HCT116 (cell line): ENCODE measurements around the gene ETHE1. TPM values are rescaled to one million over a fixed set of nuclear protein-coding genes. Genes with fewer than 3 reads are reported as not detected.

Experiments
- ATAC-seq: fragments of 200-7000 bp; cut with Tn5 transposase; 2 replicates; pipeline ENCODE4 v1.9.1; 2020; ENCODE audit warnings: mild to moderate bottlenecking, moderate library complexity
- BruUV-seq: library from RNA; stranded (reverse); fragments of 400-500 nt; replicated peaks from 2 replicates; lab custom pipeline; 2021; lab: Mats Ljungman, UMichigan
- CTCF ChIA-PET: fragments of 300-600 bp; sonication (Branson Sonifier 250); formaldehyde crosslinking; loops from one replicate; lab custom pipeline; 2021; ENCODE audit warnings: antibody characterized with exemption; lab: Charles Lee
- POLR2A ChIA-PET: fragments of 300-600, 350-600 bp; sonication (Branson Sonifier 250); formaldehyde crosslinking; loops from one replicate; lab custom pipeline; 2021; ENCODE audit warnings: antibody characterized with exemption; lab: Charles Lee
- RAD21 ChIA-PET, 2 experiments: fragments of 300-600 bp; sonication (Branson Sonifier 250); formaldehyde crosslinking; loops; one replicate each; lab custom pipeline; 2023; ENCODE audit warnings: low total read pairs in 2 of 2; ENCODE audit not compliant: uncharacterized antibody in 2 of 2, unreplicated experiment in 2 of 2, low non-redundant PET in 1 of 2; lab: Charles Lee
- DNase-seq: peaks from one replicate; pipeline ENCODE4 v3.0.0-alpha.2; 2010; ENCODE audit warnings: low read depth, low spot score
- H2AFZ ChIP-seq: fragments of 200-600 bp; shearing (Covaris generic), sonication (generic); 2 replicates; pipeline ENCODE4 v1.6.1; 2017; ENCODE audit warnings: low read depth, mixed run types, mixed read lengths, antibody characterized with exemption, low read length; ENCODE audit not compliant: poor library complexity, severe bottlenecking
- H3K27ac ChIP-seq: 2 replicates; pipeline ENCODE4 v1.5.1; 2012; ENCODE audit warnings: low read depth, low read length
- H3K27me3 ChIP-seq: fragments of 200-600 bp; sonication (generic); 2 replicates; pipeline ENCODE4 v1.6.1; 2016; ENCODE audit warnings: mixed run types, low read length, mixed read lengths; ENCODE audit not compliant: insufficient read depth
- H3K36me3 ChIP-seq, 2 experiments: fragments of 200-500 bp in 1 of 2; fragments of 200-600 bp in 1 of 2; sonication (Bioruptor generic) in 1 of 2; sonication (generic) in 1 of 2; 2 replicates each; pipeline versions ENCODE4 v1.5.1 to v1.6.1; 2014 to 2016; ENCODE audit warnings: low read length in 2 of 2, inconsistent platforms in 1 of 2, mixed read lengths in 1 of 2, mixed run types in 1 of 2; ENCODE audit not compliant: insufficient read depth in 2 of 2, control insufficient read depth in 1 of 2
- H3K4me1 ChIP-seq, 2 experiments: fragments of 200-600 bp in 1 of 2; sonication (generic) in 1 of 2; 2 replicates each; pipeline versions ENCODE4 v1.5.1 to v1.6.1; 2012 to 2017; ENCODE audit warnings: low read length in 2 of 2, inconsistent platforms in 1 of 2, mild to moderate bottlenecking in 1 of 2, mixed read lengths in 1 of 2, mixed run types in 1 of 2, moderate library complexity in 1 of 2; ENCODE audit not compliant: insufficient read depth in 2 of 2, control insufficient read depth in 1 of 2
- H3K4me2 ChIP-seq: fragments of 200-600 bp; sonication (generic); 2 replicates; pipeline ENCODE4 v1.6.1; 2017; ENCODE audit warnings: mixed run types, low read length, mixed read lengths
- H3K4me3 ChIP-seq, 2 experiments: fragments of 200-600 bp in 1 of 2; sonication (generic) in 1 of 2; replicated peaks in 1 of 2; 2 replicates each; pipeline ENCODE4 v1.5.1; 2011 to 2016; ENCODE audit warnings: low read length in 2 of 2, control low read depth in 1 of 2, low read depth in 1 of 2, mild to moderate bottlenecking in 1 of 2, mixed read lengths in 1 of 2, mixed run types in 1 of 2
- H3K79me2 ChIP-seq: fragments of 200-600 bp; sonication (generic); 2 replicates; pipeline ENCODE4 v1.6.1; 2017; ENCODE audit warnings: mild to moderate bottlenecking, mixed run types, low read length, moderate library complexity, mixed read lengths; ENCODE audit not compliant: insufficient read depth
- H3K9ac ChIP-seq: fragments of 200-600 bp; sonication (generic); 2 replicates; pipeline ENCODE4 v1.6.1; 2016; ENCODE audit warnings: low read length, mixed read lengths
- H3K9me2 ChIP-seq: fragments of 200-600 bp; sonication (generic), shearing (Covaris generic); 2 replicates; pipeline ENCODE4 v1.6.1; 2017; ENCODE audit warnings: mixed run types, mild to moderate bottlenecking, moderate library complexity; ENCODE audit not compliant: insufficient read depth
- H3K9me3 ChIP-seq, 2 experiments: fragments of 200-500 bp in 1 of 2; fragments of 200-600 bp in 1 of 2; sonication (Bioruptor generic) in 1 of 2; sonication (generic) in 1 of 2; 2 replicates each; pipeline ENCODE4 v1.6.1; 2014 to 2017; ENCODE audit warnings: low read length in 2 of 2, mixed read lengths in 2 of 2, inconsistent platforms in 1 of 2, low read depth in 1 of 2, mild to moderate bottlenecking in 1 of 2, mixed run types in 1 of 2, moderate library complexity in 1 of 2; ENCODE audit not compliant: control insufficient read depth in 1 of 2, insufficient read depth in 1 of 2
- H4K20me1 ChIP-seq: fragments of 200-600 bp; sonication (generic), shearing (Covaris generic); 2 replicates; pipeline ENCODE4 v1.6.1; 2017; ENCODE audit warnings: mixed run types, mild to moderate bottlenecking, moderate library complexity; ENCODE audit not compliant: insufficient read depth
- CBX3 ChIP-seq: IDR thresholded peaks from 2 replicates; pipeline ENCODE4 v1.6.1; 2012; ENCODE audit warnings: low read depth
- EZH2phosphoT487 ChIP-seq: fragments of 200-600 bp; IDR thresholded peaks from 2 replicates; pipeline ENCODE4 v1.6.1; 2018; ENCODE audit warnings: antibody characterized with exemption, borderline replicate concordance
- POLR2AphosphoS5 ChIP-seq: IDR thresholded peaks from 2 replicates; pipeline ENCODE4 v1.6.1; 2011; ENCODE audit warnings: mild to moderate bottlenecking, low read depth, low read length, moderate library complexity
- RAD21 ChIP-seq: IDR thresholded peaks from 2 replicates; pipeline ENCODE4 v1.6.1; 2012; ENCODE audit warnings: low read depth, mild to moderate bottlenecking
- SIN3A ChIP-seq: IDR thresholded peaks from 2 replicates; pipeline ENCODE4 v1.6.1; 2012; ENCODE audit warnings: low read depth
- SP1 ChIP-seq: IDR thresholded peaks from 2 replicates; pipeline ENCODE4 v1.6.1; 2012; ENCODE audit warnings: low read depth
- SRF ChIP-seq: IDR thresholded peaks from 2 replicates; pipeline ENCODE4 v1.6.1; 2012; ENCODE audit warnings: low read depth
- ZFX ChIP-seq: fragments of 450-650 bp; IDR thresholded peaks from 2 replicates; pipeline ENCODE4 v1.6.1; 2017
- intact Hi-C: fragments of 100-400 bp; cut with micrococcal nuclease; formaldehyde crosslinking; loops from 2 replicates; pipeline ENCODE4 v1.10.0; 2022
- total RNA-seq: library from RNA; stranded (reverse); gene quantifications from one replicate; pipeline ENCODE4 v1.2.1, GENCODE V29; 2021; ENCODE audit not compliant: unreplicated experiment
- TF ChIP-seq, protein P1 (sequence below): IDR thresholded peaks from 2 replicates; pipeline ENCODE4 v1.6.1; 2011; ENCODE audit warnings: mild to moderate bottlenecking, low read length, moderate library complexity; ENCODE audit not compliant: insufficient replicate concordance; ENCODE audit errors: extremely low read depth
- TF ChIP-seq, protein P2 (sequence below): IDR thresholded peaks from 2 replicates; pipeline ENCODE4 v1.6.1; 2012; ENCODE audit warnings: low read depth
- TF ChIP-seq, protein P3 (sequence below), 3 experiments: fragments of 200-600 bp in 1 of 3; sonication (generic) in 1 of 3; IDR thresholded peaks in 2 of 3; conservative IDR thresholded peaks in 1 of 3; 2 replicates each; pipeline ENCODE4 v1.5.1; 2012 to 2017; ENCODE audit warnings: low read depth in 2 of 3, low read length in 2 of 3, antibody characterized with exemption in 1 of 3, borderline replicate concordance in 1 of 3, control low read depth in 1 of 3, mild to moderate bottlenecking in 1 of 3, mixed read lengths in 1 of 3, mixed run types in 1 of 3, moderate library complexity in 1 of 3; ENCODE audit not compliant: insufficient read depth in 1 of 3

The ETHE1 gene
- total RNA-seq, 1 experiment from 2014 or later, result 64.3 TPM

DNA sequence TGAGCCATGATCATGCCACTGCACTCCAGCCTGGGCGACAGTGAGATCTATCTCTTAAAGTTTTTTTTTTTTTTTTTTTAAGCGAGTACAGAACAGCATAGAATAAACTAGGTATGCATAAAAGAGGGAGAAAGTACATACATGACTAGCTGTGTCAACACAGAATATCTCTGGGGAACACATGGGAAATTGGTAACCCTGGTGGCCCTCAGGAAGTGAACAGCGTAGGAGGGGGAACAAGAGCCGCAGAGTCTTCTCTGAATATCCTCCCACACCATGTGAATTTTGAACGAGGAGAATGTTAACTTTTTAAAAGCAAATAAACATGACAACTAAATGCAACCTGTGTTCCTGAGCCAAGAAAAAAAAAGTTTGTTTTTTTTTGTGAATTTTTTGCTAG, 37.7 kb downstream of the ETHE1 start:
- DNase-seq, result no peak
- ATAC-seq, result no peak
- ChIA-PET CTCF (no interaction called here), POLR2A (no interaction called here), RAD21 (interaction anchor here in 1 of 2 experiments (0.7 kb wide), 1 partner anchor 1760 kb away, joined by 3 read pairs; no protein-coding TSS in a partner anchor)
- Histone ChIP-seq H3K4me1 (no peaks in the 10 kb centered on the region), H3K4me3 (no peak overlapping the region), H3K36me3 (no peaks in the 10 kb centered on the region; a peak in 1 of 4 replicates), H3K27me3 (no peaks in the 10 kb centered on the region), H3K79me2 (no peaks in the 10 kb centered on the region), H2AFZ (no peak overlapping the region), H4K20me1 (no peaks in the 10 kb centered on the region), H3K9me2 (no peaks in the 10 kb centered on the region), H3K27ac (no peak overlapping the region), H3K9me3 (no peaks in the 10 kb centered on the region), H3K9ac (no peak overlapping the region), H3K4me2 (no peak overlapping the region)
- intact Hi-C loops, result no loop called here
- BruUV-seq, result no TSS peak
- TF ChIP-seq, protein P1, sequence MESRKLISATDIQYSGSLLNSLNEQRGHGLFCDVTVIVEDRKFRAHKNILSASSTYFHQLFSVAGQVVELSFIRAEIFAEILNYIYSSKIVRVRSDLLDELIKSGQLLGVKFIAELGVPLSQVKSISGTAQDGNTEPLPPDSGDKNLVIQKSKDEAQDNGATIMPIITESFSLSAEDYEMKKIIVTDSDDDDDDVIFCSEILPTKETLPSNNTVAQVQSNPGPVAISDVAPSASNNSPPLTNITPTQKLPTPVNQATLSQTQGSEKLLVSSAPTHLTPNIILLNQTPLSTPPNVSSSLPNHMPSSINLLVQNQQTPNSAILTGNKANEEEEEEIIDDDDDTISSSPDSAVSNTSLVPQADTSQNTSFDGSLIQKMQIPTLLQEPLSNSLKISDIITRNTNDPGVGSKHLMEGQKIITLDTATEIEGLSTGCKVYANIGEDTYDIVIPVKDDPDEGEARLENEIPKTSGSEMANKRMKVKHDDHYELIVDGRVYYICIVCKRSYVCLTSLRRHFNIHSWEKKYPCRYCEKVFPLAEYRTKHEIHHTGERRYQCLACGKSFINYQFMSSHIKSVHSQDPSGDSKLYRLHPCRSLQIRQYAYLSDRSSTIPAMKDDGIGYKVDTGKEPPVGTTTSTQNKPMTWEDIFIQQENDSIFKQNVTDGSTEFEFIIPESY, result no peak
- TF ChIP-seq CBX3 (no peak), SRF (no peak), SP1 (no peak), ZFX (no peak), SIN3A (no peak), POLR2AphosphoS5 (no peak), EZH2phosphoT487 (no peak), RAD21 (no peak)
- TF ChIP-seq, protein P2, sequence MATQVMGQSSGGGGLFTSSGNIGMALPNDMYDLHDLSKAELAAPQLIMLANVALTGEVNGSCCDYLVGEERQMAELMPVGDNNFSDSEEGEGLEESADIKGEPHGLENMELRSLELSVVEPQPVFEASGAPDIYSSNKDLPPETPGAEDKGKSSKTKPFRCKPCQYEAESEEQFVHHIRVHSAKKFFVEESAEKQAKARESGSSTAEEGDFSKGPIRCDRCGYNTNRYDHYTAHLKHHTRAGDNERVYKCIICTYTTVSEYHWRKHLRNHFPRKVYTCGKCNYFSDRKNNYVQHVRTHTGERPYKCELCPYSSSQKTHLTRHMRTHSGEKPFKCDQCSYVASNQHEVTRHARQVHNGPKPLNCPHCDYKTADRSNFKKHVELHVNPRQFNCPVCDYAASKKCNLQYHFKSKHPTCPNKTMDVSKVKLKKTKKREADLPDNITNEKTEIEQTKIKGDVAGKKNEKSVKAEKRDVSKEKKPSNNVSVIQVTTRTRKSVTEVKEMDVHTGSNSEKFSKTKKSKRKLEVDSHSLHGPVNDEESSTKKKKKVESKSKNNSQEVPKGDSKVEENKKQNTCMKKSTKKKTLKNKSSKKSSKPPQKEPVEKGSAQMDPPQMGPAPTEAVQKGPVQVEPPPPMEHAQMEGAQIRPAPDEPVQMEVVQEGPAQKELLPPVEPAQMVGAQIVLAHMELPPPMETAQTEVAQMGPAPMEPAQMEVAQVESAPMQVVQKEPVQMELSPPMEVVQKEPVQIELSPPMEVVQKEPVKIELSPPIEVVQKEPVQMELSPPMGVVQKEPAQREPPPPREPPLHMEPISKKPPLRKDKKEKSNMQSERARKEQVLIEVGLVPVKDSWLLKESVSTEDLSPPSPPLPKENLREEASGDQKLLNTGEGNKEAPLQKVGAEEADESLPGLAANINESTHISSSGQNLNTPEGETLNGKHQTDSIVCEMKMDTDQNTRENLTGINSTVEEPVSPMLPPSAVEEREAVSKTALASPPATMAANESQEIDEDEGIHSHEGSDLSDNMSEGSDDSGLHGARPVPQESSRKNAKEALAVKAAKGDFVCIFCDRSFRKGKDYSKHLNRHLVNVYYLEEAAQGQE, result no peak
- TF ChIP-seq, protein P3, sequence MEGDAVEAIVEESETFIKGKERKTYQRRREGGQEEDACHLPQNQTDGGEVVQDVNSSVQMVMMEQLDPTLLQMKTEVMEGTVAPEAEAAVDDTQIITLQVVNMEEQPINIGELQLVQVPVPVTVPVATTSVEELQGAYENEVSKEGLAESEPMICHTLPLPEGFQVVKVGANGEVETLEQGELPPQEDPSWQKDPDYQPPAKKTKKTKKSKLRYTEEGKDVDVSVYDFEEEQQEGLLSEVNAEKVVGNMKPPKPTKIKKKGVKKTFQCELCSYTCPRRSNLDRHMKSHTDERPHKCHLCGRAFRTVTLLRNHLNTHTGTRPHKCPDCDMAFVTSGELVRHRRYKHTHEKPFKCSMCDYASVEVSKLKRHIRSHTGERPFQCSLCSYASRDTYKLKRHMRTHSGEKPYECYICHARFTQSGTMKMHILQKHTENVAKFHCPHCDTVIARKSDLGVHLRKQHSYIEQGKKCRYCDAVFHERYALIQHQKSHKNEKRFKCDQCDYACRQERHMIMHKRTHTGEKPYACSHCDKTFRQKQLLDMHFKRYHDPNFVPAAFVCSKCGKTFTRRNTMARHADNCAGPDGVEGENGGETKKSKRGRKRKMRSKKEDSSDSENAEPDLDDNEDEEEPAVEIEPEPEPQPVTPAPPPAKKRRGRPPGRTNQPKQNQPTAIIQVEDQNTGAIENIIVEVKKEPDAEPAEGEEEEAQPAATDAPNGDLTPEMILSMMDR (IDR thresholded peaks at IDR 0.05 in 2 of 3, conservative IDR thresholded peaks at IDR 0.05 in 1 of 3; ENCODE audit: borderline replicate concordance in 1 of 3, insufficient read depth in 1 of 3, low read depth in 2 of 3, low read length in 2 of 3), result no peak
